GM21737 (cell line): Measurements from ENCODE around the gene GALNT15.

Experiments used
- ATAC-seq: cut with Tn5 transposase; IDR thresholded peaks from one replicate; pipeline ENCODE4 v1.9.1; 2021; ENCODE audit warnings: mild to moderate bottlenecking, moderate library complexity; ENCODE audit not compliant: unreplicated experiment

GALNT15 gene

GRCh38 chr3:16221990-16222389 is 47.5 kb downstream of the GALNT15 start:
- no peak for ATAC-seq

GRCh38 chr3:16222547-16222946 is 48.1 kb downstream of the GALNT15 start:
- no peak for ATAC-seq

GRCh38 chr3:16224325-16224724 is 49.8 kb downstream of the GALNT15 start:
- ATAC-seq = no peak

GRCh38 chr3:16227566-16227965 is 53.1 kb downstream of the GALNT15 start:
- ATAC-seq = no peak

- no peak for ATAC-seq
Measured at GRCh38 chr3:16229681-16230080, 55.2 kb downstream of the GALNT15 start.

GRCh38 chr3:16231983-16232382 is 57.5 kb downstream of the GALNT15 start:
- no peak for ATAC-seq

- ATAC-seq = no peak
Measured at GRCh38 chr3:16233806-16234205, 59.3 kb downstream of the GALNT15 start.

- no peak for ATAC-seq
Measured at GRCh38 chr3:16234281-16234680, 59.8 kb downstream of the GALNT15 start.

GRCh38 chr3:16236030-16236639 is 61.7 kb downstream of the GALNT15 start:
- no peak for ATAC-seq

GRCh38 chr3:16236856-16237393 is 62.4 kb downstream of the GALNT15 start:
- no peak for ATAC-seq

GRCh38 chr3:16239086-16239770 is 64.7 kb downstream of the GALNT15 start:
- ATAC-seq = no peak

GRCh38 chr3:16239780-16240179 is 65.3 kb downstream of the GALNT15 start:
- ATAC-seq = no peak

GRCh38 chr3:16240229-16241023 is 65.9 kb downstream of the GALNT15 start:
- ATAC-seq = no peak

GRCh38 chr3:16241225-16241624 is 66.7 kb downstream of the GALNT15 start:
- no peak for ATAC-seq

GRCh38 chr3:16242177-16242576 is 67.7 kb downstream of the GALNT15 start:
- no peak for ATAC-seq

- ATAC-seq = no peak
Measured at GRCh38 chr3:16243706-16244490, 69.4 kb downstream of the GALNT15 start.

GRCh38 chr3:16245609-16246008 is 71.1 kb downstream of the GALNT15 start:
- ATAC-seq = no peak

GRCh38 chr3:16247282-16248061 is 73.0 kb downstream of the GALNT15 start:
- ATAC-seq = peak; percentile 71

- ATAC-seq = no peak
Measured at GRCh38 chr3:16248556-16248955, 74.1 kb downstream of the GALNT15 start.

- no peak for ATAC-seq
Measured at GRCh38 chr3:16249336-16249735, 74.9 kb downstream of the GALNT15 start.
